HEK293 (cell line): ENCODE results near the gene PDCD1LG2.

Source experiments
- GLI4 ChIP-seq: fragments of 450-650 bp; formaldehyde crosslinking; IDR thresholded peaks from 2 replicates; pipeline ENCODE4 v1.5.1; 2016; ENCODE audit warnings: missing biosample characterization, missing genetic modification characterization
- ZBTB1 ChIP-seq: fragments of 450-650 bp; formaldehyde crosslinking; IDR thresholded peaks from 2 replicates; pipeline ENCODE4 v1.5.1; 2016; ENCODE audit warnings: missing biosample characterization, missing genetic modification characterization
- ZFP3 ChIP-seq: fragments of 450-650 bp; formaldehyde crosslinking; IDR thresholded peaks from 2 replicates; pipeline ENCODE4 v1.5.1; 2016; ENCODE audit warnings: low read depth, missing biosample characterization, missing genetic modification characterization
- ZIC2 ChIP-seq: fragments of 450-650 bp; formaldehyde crosslinking; IDR thresholded peaks from 2 replicates; pipeline ENCODE4 v1.5.1; 2016; ENCODE audit warnings: missing biosample characterization, missing genetic modification characterization
- ZNF121 ChIP-seq: fragments of 450-650 bp; formaldehyde crosslinking; IDR thresholded peaks from 2 replicates; pipeline ENCODE4 v1.5.1; 2016; ENCODE audit warnings: missing biosample characterization, missing genetic modification characterization
- ZNF169 ChIP-seq: fragments of 450-650 bp; formaldehyde crosslinking; IDR thresholded peaks from 2 replicates; pipeline ENCODE4 v1.5.1; 2016; ENCODE audit warnings: missing biosample characterization, missing genetic modification characterization
- ZNF670 ChIP-seq: fragments of 450-650 bp; formaldehyde crosslinking; IDR thresholded peaks from 2 replicates; pipeline ENCODE4 v1.5.1; 2016; ENCODE audit warnings: missing biosample characterization, missing genetic modification characterization, low read depth
- ZSCAN23 ChIP-seq: fragments of 450-650 bp; formaldehyde crosslinking; IDR thresholded peaks from 2 replicates; pipeline ENCODE4 v1.5.1; 2016; ENCODE audit warnings: missing biosample characterization, missing genetic modification characterization
- TF ChIP-seq, protein P1 (sequence below): fragments of 450-650 bp; formaldehyde crosslinking; IDR thresholded peaks from 2 replicates; pipeline ENCODE4 v1.5.1; 2016; ENCODE audit warnings: missing biosample characterization, missing genetic modification characterization, low read depth
- TF ChIP-seq, protein P2 (sequence below): fragments of 450-650 bp; formaldehyde crosslinking; IDR thresholded peaks from 2 replicates; pipeline ENCODE4 v1.5.1; 2016; ENCODE audit warnings: missing biosample characterization, missing genetic modification characterization
- TF ChIP-seq, protein P3 (sequence below): sonication (generic); formaldehyde crosslinking; IDR thresholded peaks from 2 replicates; pipeline ENCODE4 v1.8.1; 2022; ENCODE audit warnings: mild to moderate bottlenecking, moderate library complexity, missing genetic modification reagents

DNA sequence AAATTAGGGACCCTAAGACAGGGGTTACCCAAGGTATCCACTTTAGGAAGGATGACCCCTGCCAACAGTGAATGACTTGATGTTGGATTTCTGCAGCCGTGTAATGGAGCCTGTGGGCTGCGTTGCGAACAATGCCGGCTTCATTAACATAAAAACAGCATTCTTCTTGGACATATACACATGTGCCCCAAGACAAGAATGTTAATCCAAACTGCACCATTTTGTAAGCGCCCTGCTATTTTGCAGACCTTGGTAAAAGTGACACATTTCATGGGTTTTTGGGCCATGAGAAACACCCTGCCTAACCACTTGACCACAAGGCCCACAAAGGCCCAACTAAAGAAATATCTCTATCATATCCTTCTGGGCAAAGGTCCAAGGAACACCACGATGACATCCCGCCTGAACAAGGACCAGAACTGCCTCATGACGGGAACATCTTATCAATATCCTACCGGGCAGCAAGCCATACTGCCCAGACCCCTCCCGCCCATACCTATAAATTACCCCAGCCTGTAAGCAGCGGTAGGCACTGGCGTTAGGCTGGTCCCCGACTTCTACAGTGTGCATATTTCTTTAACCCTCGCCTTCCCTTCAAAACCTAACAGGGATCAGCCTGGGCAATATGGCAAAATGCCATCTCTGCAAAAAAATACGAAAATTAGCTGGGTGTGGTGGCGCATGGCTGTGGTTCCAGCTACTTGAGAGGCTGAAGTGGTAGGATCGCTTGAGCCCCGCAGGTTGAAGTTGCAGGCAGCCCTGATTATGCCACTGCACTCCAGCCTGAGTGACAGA, 9.7 kb upstream of the PDCD1LG2 start:
- TF ChIP-seq ZFP3 (tag by site-specific recombination): no peak
- no peak for TF ChIP-seq ZNF169
- TF ChIP-seq, protein P1, sequence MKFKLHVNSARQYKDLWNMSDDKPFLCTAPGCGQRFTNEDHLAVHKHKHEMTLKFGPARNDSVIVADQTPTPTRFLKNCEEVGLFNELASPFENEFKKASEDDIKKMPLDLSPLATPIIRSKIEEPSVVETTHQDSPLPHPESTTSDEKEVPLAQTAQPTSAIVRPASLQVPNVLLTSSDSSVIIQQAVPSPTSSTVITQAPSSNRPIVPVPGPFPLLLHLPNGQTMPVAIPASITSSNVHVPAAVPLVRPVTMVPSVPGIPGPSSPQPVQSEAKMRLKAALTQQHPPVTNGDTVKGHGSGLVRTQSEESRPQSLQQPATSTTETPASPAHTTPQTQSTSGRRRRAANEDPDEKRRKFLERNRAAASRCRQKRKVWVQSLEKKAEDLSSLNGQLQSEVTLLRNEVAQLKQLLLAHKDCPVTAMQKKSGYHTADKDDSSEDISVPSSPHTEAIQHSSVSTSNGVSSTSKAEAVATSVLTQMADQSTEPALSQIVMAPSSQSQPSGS: no peak
- TF ChIP-seq, protein P2, sequence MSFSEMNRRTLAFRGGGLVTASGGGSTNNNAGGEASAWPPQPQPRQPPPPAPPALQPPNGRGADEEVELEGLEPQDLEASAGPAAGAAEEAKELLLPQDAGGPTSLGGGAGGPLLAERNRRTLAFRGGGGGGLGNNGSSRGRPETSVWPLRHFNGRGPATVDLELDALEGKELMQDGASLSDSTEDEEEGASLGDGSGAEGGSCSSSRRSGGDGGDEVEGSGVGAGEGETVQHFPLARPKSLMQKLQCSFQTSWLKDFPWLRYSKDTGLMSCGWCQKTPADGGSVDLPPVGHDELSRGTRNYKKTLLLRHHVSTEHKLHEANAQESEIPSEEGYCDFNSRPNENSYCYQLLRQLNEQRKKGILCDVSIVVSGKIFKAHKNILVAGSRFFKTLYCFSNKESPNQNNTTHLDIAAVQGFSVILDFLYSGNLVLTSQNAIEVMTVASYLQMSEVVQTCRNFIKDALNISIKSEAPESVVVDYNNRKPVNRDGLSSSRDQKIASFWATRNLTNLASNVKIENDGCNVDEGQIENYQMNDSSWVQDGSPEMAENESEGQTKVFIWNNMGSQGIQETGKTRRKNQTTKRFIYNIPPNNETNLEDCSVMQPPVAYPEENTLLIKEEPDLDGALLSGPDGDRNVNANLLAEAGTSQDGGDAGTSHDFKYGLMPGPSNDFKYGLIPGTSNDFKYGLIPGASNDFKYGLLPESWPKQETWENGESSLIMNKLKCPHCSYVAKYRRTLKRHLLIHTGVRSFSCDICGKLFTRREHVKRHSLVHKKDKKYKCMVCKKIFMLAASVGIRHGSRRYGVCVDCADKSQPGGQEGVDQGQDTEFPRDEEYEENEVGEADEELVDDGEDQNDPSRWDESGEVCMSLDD (tag by site-specific recombination): no peak
- TF ChIP-seq, protein P3, sequence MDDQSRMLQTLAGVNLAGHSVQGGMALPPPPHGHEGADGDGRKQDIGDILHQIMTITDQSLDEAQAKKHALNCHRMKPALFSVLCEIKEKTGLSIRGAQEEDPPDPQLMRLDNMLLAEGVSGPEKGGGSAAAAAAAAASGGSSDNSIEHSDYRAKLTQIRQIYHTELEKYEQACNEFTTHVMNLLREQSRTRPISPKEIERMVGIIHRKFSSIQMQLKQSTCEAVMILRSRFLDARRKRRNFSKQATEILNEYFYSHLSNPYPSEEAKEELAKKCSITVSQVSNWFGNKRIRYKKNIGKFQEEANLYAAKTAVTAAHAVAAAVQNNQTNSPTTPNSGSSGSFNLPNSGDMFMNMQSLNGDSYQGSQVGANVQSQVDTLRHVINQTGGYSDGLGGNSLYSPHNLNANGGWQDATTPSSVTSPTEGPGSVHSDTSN (CRISPR knock-in tag): no peak
- TF ChIP-seq GLI4 (tag by site-specific recombination): no peak
- TF ChIP-seq ZSCAN23 (tag by site-specific recombination): no peak
- no peak for TF ChIP-seq ZBTB1 (tag by site-specific recombination)
- TF ChIP-seq ZNF670 (tag by site-specific recombination): no peak
- TF ChIP-seq ZIC2 (tag by site-specific recombination): no peak
- no peak for TF ChIP-seq ZNF121 (tag by site-specific recombination)
